Measurements from ENCODE around the gene CCDC191.

DNA sequence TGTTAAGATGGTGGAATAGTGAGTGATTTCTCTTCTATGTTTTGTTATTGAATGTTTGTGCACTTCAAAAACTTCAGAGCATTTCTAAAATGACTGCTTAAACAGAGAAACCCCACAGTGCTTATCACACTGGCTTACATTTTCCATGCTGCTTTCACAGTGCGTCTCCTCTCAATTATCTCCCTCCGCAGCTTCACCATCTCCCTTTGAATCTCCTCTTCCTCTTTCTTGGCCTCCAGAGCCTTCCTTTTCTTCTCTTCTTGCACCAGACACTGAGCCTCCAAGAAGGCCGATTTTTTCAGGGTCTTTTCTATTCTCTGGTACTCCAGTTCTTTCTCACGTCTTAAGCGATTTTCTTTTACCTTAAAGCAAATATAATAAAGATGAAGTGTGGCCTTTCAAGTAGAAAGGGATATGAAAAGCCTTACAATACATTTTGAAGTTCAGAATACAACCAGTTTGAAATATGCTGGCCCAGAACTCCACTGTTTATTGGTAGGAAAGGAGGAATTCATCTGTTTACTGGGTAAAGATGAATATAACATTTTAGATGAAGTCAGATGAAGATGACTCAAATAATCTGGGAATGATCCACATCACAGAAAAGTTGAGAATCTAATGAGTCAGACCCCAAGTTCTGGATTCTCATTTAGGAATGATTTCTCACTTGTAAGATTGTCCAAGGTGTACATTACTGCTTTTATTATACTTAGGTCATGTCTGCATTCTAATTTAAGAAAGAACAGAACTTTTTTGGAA, 21.4 kb downstream of the CCDC191 start:
- no peak for TF ChIP-seq POLR2A (IDR thresholded peaks at IDR 0.05)
- TF ChIP-seq, protein P1, sequence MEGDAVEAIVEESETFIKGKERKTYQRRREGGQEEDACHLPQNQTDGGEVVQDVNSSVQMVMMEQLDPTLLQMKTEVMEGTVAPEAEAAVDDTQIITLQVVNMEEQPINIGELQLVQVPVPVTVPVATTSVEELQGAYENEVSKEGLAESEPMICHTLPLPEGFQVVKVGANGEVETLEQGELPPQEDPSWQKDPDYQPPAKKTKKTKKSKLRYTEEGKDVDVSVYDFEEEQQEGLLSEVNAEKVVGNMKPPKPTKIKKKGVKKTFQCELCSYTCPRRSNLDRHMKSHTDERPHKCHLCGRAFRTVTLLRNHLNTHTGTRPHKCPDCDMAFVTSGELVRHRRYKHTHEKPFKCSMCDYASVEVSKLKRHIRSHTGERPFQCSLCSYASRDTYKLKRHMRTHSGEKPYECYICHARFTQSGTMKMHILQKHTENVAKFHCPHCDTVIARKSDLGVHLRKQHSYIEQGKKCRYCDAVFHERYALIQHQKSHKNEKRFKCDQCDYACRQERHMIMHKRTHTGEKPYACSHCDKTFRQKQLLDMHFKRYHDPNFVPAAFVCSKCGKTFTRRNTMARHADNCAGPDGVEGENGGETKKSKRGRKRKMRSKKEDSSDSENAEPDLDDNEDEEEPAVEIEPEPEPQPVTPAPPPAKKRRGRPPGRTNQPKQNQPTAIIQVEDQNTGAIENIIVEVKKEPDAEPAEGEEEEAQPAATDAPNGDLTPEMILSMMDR (IDR thresholded peaks at IDR 0.05) = no peak

Measured in uterus (tissue), 2 donors.